Neural progenitor cell (in vitro differentiated cells): ENCODE data around the gene MAGI1.

ENCODE experiments used
- EZH2 ChIP-seq: fragments of 200-600 bp; sonication (generic); IDR thresholded peaks from 2 replicates; pipeline ENCODE4 v1.6.1; 2017; ENCODE audit warnings: antibody characterized with exemption, mild to moderate bottlenecking, moderate library complexity
- EZH2phosphoT487 ChIP-seq: fragments of 200-600 bp; sonication (generic); IDR thresholded peaks from 2 replicates; pipeline ENCODE4 v1.6.1; 2017; ENCODE audit warnings: antibody characterized with exemption
- TF ChIP-seq, protein P1 (sequence below): fragments of 200-600 bp; sonication (generic); IDR thresholded peaks from 2 replicates; pipeline ENCODE4 v1.5.1; 2017; ENCODE audit warnings: antibody characterized with exemption, mild to moderate bottlenecking

- TF ChIP-seq, protein P1, sequence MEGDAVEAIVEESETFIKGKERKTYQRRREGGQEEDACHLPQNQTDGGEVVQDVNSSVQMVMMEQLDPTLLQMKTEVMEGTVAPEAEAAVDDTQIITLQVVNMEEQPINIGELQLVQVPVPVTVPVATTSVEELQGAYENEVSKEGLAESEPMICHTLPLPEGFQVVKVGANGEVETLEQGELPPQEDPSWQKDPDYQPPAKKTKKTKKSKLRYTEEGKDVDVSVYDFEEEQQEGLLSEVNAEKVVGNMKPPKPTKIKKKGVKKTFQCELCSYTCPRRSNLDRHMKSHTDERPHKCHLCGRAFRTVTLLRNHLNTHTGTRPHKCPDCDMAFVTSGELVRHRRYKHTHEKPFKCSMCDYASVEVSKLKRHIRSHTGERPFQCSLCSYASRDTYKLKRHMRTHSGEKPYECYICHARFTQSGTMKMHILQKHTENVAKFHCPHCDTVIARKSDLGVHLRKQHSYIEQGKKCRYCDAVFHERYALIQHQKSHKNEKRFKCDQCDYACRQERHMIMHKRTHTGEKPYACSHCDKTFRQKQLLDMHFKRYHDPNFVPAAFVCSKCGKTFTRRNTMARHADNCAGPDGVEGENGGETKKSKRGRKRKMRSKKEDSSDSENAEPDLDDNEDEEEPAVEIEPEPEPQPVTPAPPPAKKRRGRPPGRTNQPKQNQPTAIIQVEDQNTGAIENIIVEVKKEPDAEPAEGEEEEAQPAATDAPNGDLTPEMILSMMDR, result no peak
- no peak for TF ChIP-seq EZH2
- TF ChIP-seq EZH2phosphoT487, result no peak
These were observed 168.9 kb downstream of the MAGI1 start for GRCh38 chr3:65869798-65870197.
